ENCODE measurements around the gene MYOD1. TPM values are rescaled to one million over a fixed set of nuclear protein-coding genes. Genes with fewer than 3 reads are reported as not detected.

Gene MYOD1
- total RNA-seq, 4 donors from 2014 or later = not detected

GRCh38 chr11:17743026-17743807, 23.8 kb downstream of the MYOD1 start:
- WGBS = 88% methylated on average over 13 of the region's 13 CpGs
- no peak overlapping the region for H3K4me3 ChIP-seq
- H3K36me3 ChIP-seq = no peaks in the 10 kb centered on the region
- no peak overlapping the region for H3K27ac ChIP-seq (replicated peaks in 1 of 4)
- no peaks in the 10 kb centered on the region for H3K4me1 ChIP-seq
- TF ChIP-seq POLR2AphosphoS5 (IDR thresholded peaks at IDR 0.05) = no peak
- no peak for TF ChIP-seq POLR2A (IDR thresholded peaks at IDR 0.05; ENCODE audit: low read depth)
- TF ChIP-seq EP300 (IDR thresholded peaks at IDR 0.05) = no peak
- TF ChIP-seq, protein P1, sequence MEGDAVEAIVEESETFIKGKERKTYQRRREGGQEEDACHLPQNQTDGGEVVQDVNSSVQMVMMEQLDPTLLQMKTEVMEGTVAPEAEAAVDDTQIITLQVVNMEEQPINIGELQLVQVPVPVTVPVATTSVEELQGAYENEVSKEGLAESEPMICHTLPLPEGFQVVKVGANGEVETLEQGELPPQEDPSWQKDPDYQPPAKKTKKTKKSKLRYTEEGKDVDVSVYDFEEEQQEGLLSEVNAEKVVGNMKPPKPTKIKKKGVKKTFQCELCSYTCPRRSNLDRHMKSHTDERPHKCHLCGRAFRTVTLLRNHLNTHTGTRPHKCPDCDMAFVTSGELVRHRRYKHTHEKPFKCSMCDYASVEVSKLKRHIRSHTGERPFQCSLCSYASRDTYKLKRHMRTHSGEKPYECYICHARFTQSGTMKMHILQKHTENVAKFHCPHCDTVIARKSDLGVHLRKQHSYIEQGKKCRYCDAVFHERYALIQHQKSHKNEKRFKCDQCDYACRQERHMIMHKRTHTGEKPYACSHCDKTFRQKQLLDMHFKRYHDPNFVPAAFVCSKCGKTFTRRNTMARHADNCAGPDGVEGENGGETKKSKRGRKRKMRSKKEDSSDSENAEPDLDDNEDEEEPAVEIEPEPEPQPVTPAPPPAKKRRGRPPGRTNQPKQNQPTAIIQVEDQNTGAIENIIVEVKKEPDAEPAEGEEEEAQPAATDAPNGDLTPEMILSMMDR (IDR thresholded peaks at IDR 0.05) = no peak
- no peak for DNase-seq (ENCODE audit: extremely low spot score)
- intact Hi-C loops (cut with DNase I) = no loop called here
- peaks cover 0 to 68% (median 8%) of the 10 kb centered on the region in 4 donors for H3K27me3 ChIP-seq
- H3K9me3 ChIP-seq = no peaks in the 10 kb centered on the region

- Histone ChIP-seq H3K27me3 (peaks cover 0 to 64% (median 3%) of the 10 kb centered on the region in 4 donors), H3K27ac (replicated peaks in 1 of 4) (no peak overlapping the region), H3K36me3 (no peaks in the 10 kb centered on the region), H3K4me3 (no peak overlapping the region), H3K4me1 (no peaks in the 10 kb centered on the region), H3K9me3 (no peaks in the 10 kb centered on the region)
- 78% methylated on average over 5 of the region's 5 CpGs for WGBS
- no peak for DNase-seq (ENCODE audit: extremely low spot score)
- intact Hi-C loops (cut with DNase I) = no loop called here
- TF ChIP-seq, protein P1 (IDR thresholded peaks at IDR 0.05) = no peak
- TF ChIP-seq POLR2AphosphoS5 (IDR thresholded peaks at IDR 0.05) (no peak), POLR2A (IDR thresholded peaks at IDR 0.05; ENCODE audit: low read depth) (no peak), EP300 (IDR thresholded peaks at IDR 0.05) (no peak)
Observed at GRCh38 chr11:17743808-17744119, 24.4 kb downstream of the MYOD1 start.

DNA sequence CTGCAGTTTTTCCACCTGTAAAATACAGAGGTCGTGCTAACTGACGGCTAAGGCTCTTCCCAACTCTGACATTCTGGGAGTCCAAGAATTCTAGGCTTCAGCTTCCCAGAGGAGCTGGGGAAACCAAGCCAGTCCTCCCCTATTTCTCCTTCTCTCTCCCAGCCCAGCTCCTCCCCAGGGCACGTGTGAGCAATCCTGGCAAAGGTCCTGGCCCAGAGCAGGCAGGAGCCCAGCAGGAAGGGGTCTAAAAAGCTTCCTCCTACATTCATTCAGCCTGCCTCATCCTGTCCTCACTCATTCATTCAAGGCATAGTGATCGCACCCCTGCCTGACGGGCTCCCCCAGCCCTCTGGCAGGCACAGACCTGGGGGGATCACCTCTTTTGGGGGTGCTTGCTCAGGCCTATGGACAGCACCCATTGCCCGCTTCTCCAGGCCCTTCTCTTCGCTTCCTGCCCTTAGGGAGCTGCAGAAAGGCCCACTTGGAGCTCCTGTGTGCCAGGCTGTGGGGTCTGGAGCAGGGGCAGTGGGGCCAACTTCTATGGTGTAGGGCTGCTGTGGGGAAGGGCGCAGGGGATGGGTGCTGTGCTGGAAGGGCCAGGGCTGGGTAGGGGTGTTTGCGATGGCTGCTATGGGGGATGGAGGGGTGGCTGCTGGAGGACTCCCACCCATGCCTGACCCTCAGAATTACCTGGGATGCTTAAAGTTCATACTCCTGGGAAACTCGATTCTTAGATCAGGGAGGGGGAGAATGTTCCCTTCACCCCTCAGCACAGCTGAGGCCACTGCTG, 25.0 kb downstream of the MYOD1 start:
- intact Hi-C loops (cut with DNase I) = no loop called here
- 81% methylated on average over 6 of the region's 10 CpGs for WGBS
- Histone ChIP-seq H3K4me1 (no peaks in the 10 kb centered on the region), H3K36me3 (no peaks in the 10 kb centered on the region), H3K9me3 (no peaks in the 10 kb centered on the region), H3K27me3 (peaks cover 0 to 58% (median 0%) of the 10 kb centered on the region in 4 donors), H3K27ac (replicated peaks in 1 of 4) (no peak overlapping the region), H3K4me3 (no peak overlapping the region)
- no peak for DNase-seq (ENCODE audit: extremely low spot score)
- TF ChIP-seq, protein P1 (IDR thresholded peaks at IDR 0.05) = no peak
- TF ChIP-seq EP300 (IDR thresholded peaks at IDR 0.05) (no peak), POLR2A (IDR thresholded peaks at IDR 0.05; ENCODE audit: low read depth) (no peak), POLR2AphosphoS5 (IDR thresholded peaks at IDR 0.05) (no peak)

GRCh38 chr11:17745023-17745772, 25.8 kb downstream of the MYOD1 start:
- Histone ChIP-seq H3K27ac (replicated peaks in 1 of 4) (no peak overlapping the region), H3K9me3 (no peaks in the 10 kb centered on the region), H3K27me3 (peaks cover 0 to 49% (median 0%) of the 10 kb centered on the region in 4 donors), H3K36me3 (no peaks in the 10 kb centered on the region), H3K4me1 (no peaks in the 10 kb centered on the region), H3K4me3 (no peak overlapping the region)
- WGBS = 88% methylated on average over 19 of the region's 20 CpGs
- DNase-seq (ENCODE audit: extremely low spot score) = no peak
- intact Hi-C loops (cut with DNase I) = no loop called here
- TF ChIP-seq POLR2AphosphoS5 (IDR thresholded peaks at IDR 0.05) (no peak), EP300 (IDR thresholded peaks at IDR 0.05) (no peak), POLR2A (IDR thresholded peaks at IDR 0.05; ENCODE audit: low read depth) (no peak)
- TF ChIP-seq, protein P1 (IDR thresholded peaks at IDR 0.05) = no peak

Data from esophagus muscularis mucosa (tissue), 4 donors.